Smooth muscle cell (in vitro differentiated cells): Measurements from ENCODE around the gene ADK. TPM values are rescaled to one million over a fixed set of nuclear protein-coding genes. Genes with fewer than 3 reads are reported as not detected.
"Not testable (repeated sequence)": the region's sequence is repeated elsewhere in the genome, so short reads cannot be mapped to it uniquely, and the experiment has no call there.

Experiments
- DNase-seq: peaks from one replicate; lab custom pipeline; 2025; ENCODE audit not compliant: unreplicated experiment; lab: John Stamatoyannopoulos, UW
- H2AFZ ChIP-seq: fragments of 200-600 bp; sonication (generic); 2 replicates; pipeline ENCODE4 v1.6.0; 2016; ENCODE audit warnings: antibody characterized with exemption, low read depth, mild to moderate bottlenecking
- H3F3A ChIP-seq: fragments of 200-600 bp; sonication (generic); 2 replicates; pipeline ENCODE4 v1.6.0; 2017; ENCODE audit warnings: antibody characterized with exemption, low read depth
- H3K27ac ChIP-seq: fragments of 200-600 bp; sonication (generic); 2 replicates; pipeline ENCODE4 v1.5.1; 2016; ENCODE audit warnings: low read depth, mild to moderate bottlenecking
- H3K27me3 ChIP-seq: fragments of 200-600 bp; sonication (generic); 2 replicates; pipeline ENCODE4 v1.6.1; 2016; ENCODE audit warnings: low read depth, mild to moderate bottlenecking
- H3K36me3 ChIP-seq: fragments of 200-600 bp; sonication (generic); 2 replicates; pipeline ENCODE4 v1.5.1; 2016; ENCODE audit warnings: low read depth
- H3K4me1 ChIP-seq: fragments of 200-600 bp; sonication (generic); 2 replicates; pipeline ENCODE4 v1.5.1; 2016; ENCODE audit warnings: low read depth
- H3K4me2 ChIP-seq: fragments of 200-600 bp; sonication (generic); 2 replicates; pipeline ENCODE4 v1.6.0; 2016; ENCODE audit warnings: mild to moderate bottlenecking
- H3K4me3 ChIP-seq: fragments of 200-600 bp; sonication (generic); 2 replicates; pipeline ENCODE4 v1.5.1; 2016; ENCODE audit warnings: mild to moderate bottlenecking
- H3K79me2 ChIP-seq: fragments of 200-600 bp; sonication (generic); 2 replicates; pipeline ENCODE4 v1.6.0; 2016; ENCODE audit warnings: low read depth, mild to moderate bottlenecking
- H3K9ac ChIP-seq: fragments of 200-600 bp; sonication (generic); 2 replicates; pipeline ENCODE4 v1.6.0; 2016; ENCODE audit warnings: low read depth
- H3K9me3 ChIP-seq: fragments of 200-600 bp; sonication (generic); replicated peaks from 2 replicates; pipeline ENCODE4 v1.5.1; 2016; ENCODE audit warnings: low read depth
- H4K20me1 ChIP-seq: fragments of 200-600 bp; sonication (generic); 2 replicates; pipeline ENCODE4 v1.6.0; 2016; ENCODE audit warnings: low read depth
- WGBS: methylation state at CpG from one replicate; pipeline ENCODE4 v1.1.7; 2016; ENCODE audit warnings: low lambda C conversion rate; 5-methylcytosine and 5-hydroxymethylcytosine counted together
- polyA plus RNA-seq: library from polyadenylated mRNA; unstranded; fragments of >200 nt; fragmentation: Nextera tagmentation; extraction: Ambion mirVana; gene quantifications from 2 replicates; pipeline ENCODE4 v1.2.1, GENCODE V29; 2016
- total RNA-seq: library from RNA; depleted of rRNA; stranded (reverse); fragments of >200 nt; gene quantifications from 2 replicates; pipeline ENCODE4 v1.2.3, GENCODE V29; 2014
- TF ChIP-seq, protein P1 (sequence below): fragments of 200-600 bp; sonication (generic); IDR thresholded peaks from 2 replicates; pipeline ENCODE4 v1.5.1; 2017; ENCODE audit warnings: borderline replicate concordance, mild to moderate bottlenecking, antibody characterized with exemption; ENCODE audit not compliant: insufficient read depth, poor library complexity, severe bottlenecking

ADK gene
- total and polyA plus RNA-seq, 2 experiments from 2014 or later, result 19.4 to 25.1 TPM

DNA sequence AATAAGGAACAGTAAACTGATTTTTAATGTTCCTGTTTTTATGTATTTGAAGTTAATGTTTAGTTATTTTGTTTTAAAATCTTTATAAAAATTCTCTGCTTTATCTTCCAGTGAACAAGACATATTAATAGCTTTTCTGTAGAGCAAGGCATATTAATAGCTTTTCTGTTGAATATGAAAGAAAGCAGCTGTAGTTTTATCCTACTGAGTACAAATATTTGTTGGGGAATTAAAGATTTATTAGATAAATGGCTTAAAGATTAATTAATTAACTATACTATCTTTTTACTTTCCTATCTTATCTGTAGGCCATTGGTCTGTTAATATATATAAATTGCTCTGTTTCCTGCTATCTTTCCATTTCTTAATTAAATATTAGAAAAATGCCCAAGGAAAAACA is 299.6 kb downstream of the ADK start:
- Histone ChIP-seq H3K27ac (no peak overlapping the region), H3K4me2 (no peak overlapping the region), H3K36me3 (no peaks in the 10 kb centered on the region), H3K9ac (no peak overlapping the region), H3K4me3 (no peak overlapping the region), H3K27me3 (no peaks in the 10 kb centered on the region), H3K79me2 (no peaks in the 10 kb centered on the region), H3K9me3 (no peaks in the 10 kb centered on the region), H3F3A (no peaks in the 10 kb centered on the region), H3K4me1 (no peaks in the 10 kb centered on the region), H2AFZ (no peak overlapping the region), H4K20me1 (no peaks in the 10 kb centered on the region)
- no peak for DNase-seq
- TF ChIP-seq, protein P1, sequence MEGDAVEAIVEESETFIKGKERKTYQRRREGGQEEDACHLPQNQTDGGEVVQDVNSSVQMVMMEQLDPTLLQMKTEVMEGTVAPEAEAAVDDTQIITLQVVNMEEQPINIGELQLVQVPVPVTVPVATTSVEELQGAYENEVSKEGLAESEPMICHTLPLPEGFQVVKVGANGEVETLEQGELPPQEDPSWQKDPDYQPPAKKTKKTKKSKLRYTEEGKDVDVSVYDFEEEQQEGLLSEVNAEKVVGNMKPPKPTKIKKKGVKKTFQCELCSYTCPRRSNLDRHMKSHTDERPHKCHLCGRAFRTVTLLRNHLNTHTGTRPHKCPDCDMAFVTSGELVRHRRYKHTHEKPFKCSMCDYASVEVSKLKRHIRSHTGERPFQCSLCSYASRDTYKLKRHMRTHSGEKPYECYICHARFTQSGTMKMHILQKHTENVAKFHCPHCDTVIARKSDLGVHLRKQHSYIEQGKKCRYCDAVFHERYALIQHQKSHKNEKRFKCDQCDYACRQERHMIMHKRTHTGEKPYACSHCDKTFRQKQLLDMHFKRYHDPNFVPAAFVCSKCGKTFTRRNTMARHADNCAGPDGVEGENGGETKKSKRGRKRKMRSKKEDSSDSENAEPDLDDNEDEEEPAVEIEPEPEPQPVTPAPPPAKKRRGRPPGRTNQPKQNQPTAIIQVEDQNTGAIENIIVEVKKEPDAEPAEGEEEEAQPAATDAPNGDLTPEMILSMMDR, result no peak

DNA sequence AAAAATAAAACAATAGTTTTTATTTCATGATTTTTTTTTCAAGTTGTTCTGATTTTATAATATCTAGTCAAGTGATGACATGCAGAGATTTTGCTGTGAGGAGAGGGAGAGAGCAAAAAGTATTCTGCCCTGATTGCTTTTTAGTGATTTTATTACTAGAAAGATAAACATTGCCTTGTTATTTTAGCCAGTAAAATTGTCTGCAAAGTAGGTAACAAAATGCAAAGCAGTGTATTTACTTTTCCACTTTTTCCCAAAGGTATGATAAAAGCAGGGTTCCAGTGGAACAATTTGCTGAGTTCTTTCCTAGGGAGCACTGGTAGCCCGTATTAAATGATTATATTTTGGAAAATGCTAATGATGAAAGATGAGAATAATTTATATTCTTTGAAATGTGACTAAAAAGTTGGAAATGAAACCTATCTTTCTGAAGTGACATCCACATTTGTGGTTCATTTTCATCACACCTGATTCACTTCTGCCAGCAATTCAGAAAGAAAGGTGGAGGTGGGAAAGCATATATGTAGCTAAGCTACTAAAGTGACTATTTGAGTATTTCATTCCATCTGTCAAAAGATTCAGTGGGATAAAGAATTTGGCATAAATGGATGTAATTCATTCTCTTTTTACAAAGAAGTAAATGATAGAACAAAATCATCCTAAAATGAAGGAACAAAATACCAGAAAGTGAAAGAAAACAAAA is 300.3 kb downstream of the ADK start:
- 86% methylated on average over 1 of the region's 1 CpG for WGBS

DNA sequence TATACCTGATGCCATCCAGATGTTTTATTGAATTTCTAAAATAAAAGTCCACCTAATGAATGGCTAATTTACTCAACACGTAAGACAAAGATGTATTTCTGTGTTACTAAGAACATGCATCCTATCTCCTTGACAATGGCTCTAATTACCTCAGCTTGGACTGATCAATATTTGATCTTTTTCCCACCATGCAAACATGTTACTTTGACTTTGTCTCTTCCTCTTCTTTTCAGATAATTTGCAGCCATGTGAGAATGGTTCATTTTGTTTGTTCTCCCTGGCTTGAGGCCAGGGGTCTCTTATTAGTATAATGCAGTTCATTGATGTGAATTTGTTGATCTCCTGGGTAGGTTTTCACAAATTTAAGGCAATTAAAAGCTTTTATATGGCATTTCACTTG is 302.1 kb downstream of the ADK start:
- H4K20me1 ChIP-seq, result no peaks in the 10 kb centered on the region
- H3K79me2 ChIP-seq, result no peaks in the 10 kb centered on the region
- H3K36me3 ChIP-seq, result no peaks in the 10 kb centered on the region
- TF ChIP-seq, protein P1, result no peak
- H3F3A ChIP-seq, result no peaks in the 10 kb centered on the region
- DNase-seq, result no peak
- no peaks in the 10 kb centered on the region for H3K9me3 ChIP-seq
- no peak overlapping the region for H3K4me2 ChIP-seq
- H2AFZ ChIP-seq, result no peak overlapping the region
- no peak overlapping the region for H3K9ac ChIP-seq
- WGBS, result 94% methylated on average over 1 of the region's 1 CpG
- no peak overlapping the region for H3K4me3 ChIP-seq
- no peaks in the 10 kb centered on the region for H3K4me1 ChIP-seq
- H3K27me3 ChIP-seq, result no peaks in the 10 kb centered on the region
- no peak overlapping the region for H3K27ac ChIP-seq

More for the DNA sequence above, 300.3 kb downstream of the ADK start:
- Histone ChIP-seq H3K4me2 (no peak overlapping the region), H3K9ac (no peak overlapping the region), H3K27ac (no peak overlapping the region), H3K9me3 (no peaks in the 10 kb centered on the region), H3K4me1 (no peaks in the 10 kb centered on the region), H3F3A (no peaks in the 10 kb centered on the region), H3K79me2 (no peaks in the 10 kb centered on the region), H3K27me3 (no peaks in the 10 kb centered on the region), H3K36me3 (no peaks in the 10 kb centered on the region), H3K4me3 (no peak overlapping the region), H4K20me1 (no peaks in the 10 kb centered on the region), H2AFZ (no peak overlapping the region)
- TF ChIP-seq, protein P1, result no peak
- DNase-seq, result no peak

DNA sequence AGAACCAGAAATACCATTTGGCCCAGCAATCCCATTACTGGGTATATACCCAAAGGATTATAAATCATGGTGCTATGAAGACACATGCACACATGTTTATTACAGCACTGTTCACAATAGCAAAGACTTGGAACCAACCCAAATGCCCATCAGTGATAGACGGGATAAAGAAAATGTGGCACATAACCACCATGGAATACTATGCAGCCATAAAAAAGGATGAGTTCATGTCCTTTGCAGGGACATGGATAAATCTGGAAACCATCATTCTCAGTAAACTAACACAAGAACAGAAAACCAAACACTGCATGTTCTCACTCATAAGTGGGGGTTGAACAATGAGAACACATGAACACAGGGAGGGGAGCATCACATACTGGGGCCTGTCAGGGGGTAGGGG is 306.5 kb downstream of the ADK start:
- not testable (repeated sequence) for H3K4me1 ChIP-seq, H3K36me3 ChIP-seq, H3K9ac ChIP-seq, H3F3A ChIP-seq, H3K4me2 ChIP-seq, H3K27ac ChIP-seq, H3K4me3 ChIP-seq, H3K27me3 ChIP-seq, H3K9me3 ChIP-seq, H3K79me2 ChIP-seq, H4K20me1 ChIP-seq, H2AFZ ChIP-seq, DNase-seq
- WGBS, result 100% methylated on average over 1 of the region's 1 CpG
